Glomerular visceral epithelial cell (primary cell): ENCODE measurements around the gene KIZ.

Source experiments
- DNase-seq: peaks from one replicate; pipeline ENCODE4 v3.0.0-alpha.2; 2016; ENCODE audit errors: extremely low spot score

Gene KIZ

DNA sequence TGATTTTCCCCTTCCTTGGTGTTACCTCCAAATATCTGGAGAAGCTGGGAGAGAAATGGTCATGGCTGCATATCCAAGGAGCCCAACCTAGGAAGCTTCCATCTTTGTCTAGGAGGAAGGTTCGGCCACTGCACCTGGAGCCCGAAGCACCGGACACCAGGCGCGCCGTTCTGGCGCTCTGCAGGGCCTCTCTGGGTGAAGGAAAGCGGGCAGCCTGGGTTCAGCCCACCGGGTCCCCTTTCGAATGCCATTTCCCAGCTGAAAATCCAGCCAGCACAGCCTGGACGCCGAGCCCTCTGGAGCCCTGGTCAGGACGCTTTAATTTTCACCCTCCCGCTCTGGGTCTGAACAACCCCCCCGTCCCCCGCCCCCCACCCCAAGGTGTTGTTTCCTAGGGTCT is 21.0 kb upstream of the KIZ start:
- DNase-seq = no peak

DNA sequence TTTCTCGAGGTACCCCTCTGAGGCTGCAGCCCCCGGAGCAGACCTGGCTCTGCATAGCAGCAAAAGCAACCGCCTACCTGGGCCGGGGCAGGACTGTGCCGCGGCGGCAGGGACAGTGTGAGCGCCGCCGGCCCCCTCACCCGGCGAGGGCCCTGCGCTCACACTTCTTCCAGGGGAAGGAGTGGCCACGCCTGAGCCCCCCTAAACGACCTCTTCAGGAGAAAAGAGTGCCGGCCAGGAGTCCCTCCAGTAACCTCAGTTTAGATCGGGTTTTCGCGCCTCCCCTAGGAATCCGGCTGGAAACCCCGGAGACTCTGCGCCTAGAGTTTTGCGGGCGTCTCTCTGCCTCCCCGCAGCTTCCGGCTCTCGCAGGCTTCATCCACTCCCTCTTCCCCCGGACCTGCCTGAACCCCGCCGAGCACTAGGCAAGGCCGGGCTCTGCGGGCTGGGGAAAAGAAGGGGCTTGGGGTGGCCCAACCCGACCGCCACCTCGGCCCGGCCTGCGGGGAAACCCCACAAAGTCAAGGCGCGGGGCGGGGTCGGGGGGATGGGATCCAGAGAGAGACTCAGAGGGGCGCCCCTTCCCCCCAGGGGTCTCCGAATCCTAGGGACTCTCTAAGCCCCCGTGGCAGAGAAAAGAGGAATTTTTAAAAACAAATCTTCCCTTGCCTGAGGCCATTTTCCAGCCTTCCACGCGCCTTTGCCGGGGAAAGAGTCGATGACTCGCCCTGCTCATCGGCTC is 20.3 kb upstream of the KIZ start:
- no peak for DNase-seq

DNA sequence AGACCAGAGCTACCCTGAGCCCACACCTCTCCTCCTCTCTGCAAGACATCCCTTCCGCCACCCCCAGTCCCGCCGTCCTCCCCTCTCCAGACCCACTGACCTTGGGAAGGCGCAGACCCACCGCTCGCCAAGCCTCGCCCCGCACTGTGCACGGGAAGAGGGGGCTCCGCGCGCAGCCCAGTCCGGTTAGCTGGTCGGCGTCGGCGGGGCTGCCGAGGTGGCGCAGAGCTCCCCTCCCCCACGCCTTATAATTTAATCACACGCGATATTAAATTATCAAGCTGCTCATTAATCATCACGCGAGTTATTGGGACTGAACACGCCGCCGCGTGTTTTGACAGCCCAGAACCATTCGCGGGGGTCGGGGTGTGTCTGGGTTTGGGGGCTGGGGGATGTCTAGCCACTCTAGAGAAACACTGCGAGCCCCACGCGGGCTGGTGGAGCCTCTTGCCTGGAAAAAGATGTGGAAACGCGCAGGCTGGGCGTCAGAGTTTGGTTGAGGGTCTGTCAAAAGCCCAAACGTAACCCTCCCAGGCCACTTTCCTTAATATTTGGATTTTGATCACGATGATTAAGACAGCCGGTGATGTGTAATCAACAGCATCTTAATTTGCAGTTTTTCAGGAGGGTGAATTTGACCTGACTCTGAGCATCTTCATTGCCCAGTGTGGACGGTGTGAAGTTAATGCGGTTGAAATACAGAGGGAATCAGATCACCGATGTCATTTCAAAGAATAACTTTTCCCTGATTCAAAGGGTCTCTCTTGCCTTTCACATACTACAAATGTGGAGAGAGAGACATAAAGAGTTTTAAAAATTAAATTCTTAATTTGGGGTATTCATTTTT is 19.5 kb upstream of the KIZ start, which contains the start of gene LINC00237:
TSS of gene LINC00237 (minus strand) at position 188 of the 847 bp plus-strand sequence.
- DNase-seq = no peak

DNA sequence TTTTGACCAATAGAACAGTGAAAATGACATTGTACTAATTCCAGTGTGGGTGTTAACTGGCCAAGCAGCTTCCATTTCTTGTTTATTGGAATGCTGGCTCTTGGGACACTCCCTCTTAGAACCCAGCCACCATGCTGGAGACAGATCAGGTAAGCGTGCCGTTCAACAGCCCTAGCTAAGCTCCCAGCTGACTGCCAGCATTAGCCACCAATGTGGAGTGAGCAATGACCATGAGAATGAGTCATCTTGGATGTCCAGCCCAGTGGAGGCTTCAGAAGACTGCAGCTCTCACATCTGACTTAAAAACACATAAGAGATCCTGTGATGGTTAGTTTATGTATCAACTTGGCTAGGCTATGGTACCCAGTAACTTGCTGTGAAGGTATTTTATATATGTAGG is 16.7 kb upstream of the KIZ start:
- no peak for DNase-seq

DNA sequence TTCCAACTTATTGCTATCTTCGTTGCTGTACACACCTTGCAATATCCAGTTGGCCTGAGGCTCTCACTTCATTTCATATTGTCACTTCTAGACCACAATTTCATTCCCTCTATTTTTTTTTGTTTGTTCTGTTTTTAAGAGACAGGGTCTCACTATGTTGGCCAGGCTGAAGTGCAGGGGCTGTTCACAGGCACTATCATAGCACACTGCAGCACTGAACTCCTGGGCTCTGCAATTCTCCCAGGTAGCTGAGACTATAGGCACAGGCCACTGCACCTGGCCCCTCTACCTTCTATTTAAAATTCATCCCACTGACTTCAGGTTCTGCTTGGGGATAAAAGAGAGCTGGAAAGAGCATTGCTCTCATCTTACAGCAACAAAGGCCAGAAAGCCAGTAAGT is 15.1 kb upstream of the KIZ start:
- DNase-seq = no peak

DNA sequence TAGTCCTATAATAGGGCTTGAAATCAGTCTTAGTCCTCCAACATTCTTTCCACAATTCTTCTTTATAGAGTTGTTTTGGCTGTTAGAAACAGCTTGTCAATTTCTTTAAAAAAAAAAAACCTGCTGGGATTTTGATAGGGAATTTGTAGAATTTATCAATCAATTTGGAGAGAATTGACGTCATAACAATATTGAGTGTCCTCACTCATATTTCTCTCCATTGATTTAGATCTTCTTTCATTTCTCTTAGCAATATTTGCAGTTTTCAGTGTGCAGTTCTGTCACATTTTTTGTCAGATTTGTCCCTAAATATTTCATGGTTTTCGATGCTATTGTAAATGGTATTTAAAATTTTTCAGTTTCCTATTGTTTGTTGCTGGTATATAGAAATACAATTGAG is 14.5 kb upstream of the KIZ start:
- no peak for DNase-seq

DNA sequence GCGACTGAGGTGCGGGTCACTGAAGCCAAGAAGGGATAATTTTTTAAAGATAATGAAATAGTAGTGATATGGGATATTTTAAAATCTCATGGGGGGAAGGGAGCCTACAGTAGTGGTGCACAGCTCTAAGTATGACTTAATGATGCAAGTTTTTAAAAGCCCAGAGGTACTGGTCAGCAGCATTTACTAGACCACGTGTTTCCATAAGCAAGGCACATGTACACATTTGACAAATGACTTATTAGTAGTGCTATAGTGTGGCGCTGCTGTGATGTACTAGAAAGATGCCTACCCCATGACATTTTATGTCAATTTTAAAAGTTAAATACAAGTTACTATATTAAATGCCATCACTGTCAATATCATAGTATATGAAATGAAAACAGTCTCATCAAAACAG is 12.2 kb upstream of the KIZ start:
- DNase-seq = no peak

DNA sequence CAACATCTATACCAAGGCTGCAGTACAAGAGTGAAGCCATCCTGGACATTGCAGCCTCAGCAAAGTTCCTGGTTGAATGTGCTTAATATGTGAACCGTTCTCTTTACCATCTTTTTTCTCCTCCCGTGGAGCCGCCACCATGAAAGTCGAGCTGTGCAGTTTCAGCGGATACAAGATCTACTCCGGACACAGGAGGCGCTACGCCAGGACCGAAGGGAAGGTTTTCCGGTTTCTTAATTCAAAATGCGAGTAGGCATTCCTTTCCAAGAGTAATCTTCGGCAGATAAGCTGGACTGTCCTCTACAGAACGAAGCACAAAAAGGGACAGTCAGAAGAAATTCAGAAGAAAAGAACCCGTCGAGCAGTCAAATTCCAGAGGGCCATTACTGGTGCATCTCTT is 11.3 kb upstream of the KIZ start:
- no peak for DNase-seq

DNA sequence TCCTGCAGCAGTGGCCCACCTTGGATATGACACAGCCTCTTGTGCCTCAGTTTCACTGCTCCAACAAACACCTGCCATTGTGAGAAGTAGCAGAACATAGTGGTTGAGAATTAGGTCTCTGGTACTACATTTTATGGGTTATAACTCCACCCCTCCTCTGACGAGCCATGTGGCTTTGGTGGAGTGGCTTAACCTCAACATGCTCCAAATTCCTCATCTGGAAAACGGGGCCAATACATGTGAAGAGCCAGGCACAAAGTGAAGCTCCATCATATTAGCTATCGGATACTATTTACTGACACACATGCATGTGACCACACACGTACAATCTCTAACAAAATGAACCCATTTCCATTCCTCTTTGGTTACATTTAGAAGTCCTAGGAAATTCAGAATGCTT is 8.4 kb upstream of the KIZ start:
- no peak for DNase-seq

DNA sequence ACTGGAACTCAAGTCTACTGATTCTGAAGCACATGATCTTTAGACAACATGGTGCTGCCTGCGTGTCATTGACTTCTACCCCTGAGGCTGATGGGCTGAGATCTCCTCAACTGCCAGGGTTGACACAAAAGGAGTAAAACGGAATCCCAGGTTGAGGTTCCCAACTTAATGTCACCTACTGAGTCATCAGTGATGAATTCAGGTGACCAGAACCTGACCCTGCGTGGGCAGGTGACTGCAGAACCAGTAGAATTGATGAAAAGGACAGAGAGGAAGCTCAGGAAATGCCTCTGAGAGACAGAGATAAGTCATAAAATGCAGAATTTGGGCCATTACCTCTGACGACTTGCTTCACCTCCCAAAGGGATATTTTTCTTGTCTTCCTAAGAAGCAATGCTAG is 7.7 kb upstream of the KIZ start:
- DNase-seq = no peak

DNA sequence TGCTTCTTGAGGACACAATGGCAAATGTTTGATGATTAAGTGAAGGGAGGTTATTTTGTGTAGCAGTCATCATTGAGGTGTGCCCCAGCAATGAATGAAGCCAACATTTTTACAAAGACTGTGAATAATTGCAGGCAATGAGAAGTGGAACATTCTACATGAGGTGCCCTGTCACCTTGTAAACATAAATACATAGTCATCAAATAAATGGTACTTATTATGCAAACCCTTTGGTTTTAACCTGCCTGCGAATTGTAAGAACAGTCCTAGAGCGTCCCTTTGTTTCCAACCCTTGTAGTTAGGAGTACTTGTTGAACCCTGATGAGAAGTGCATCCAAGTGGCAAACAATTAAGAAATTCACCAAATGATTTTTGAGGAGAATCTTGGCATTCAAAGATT is 7.1 kb upstream of the KIZ start:
- no peak for DNase-seq

DNA sequence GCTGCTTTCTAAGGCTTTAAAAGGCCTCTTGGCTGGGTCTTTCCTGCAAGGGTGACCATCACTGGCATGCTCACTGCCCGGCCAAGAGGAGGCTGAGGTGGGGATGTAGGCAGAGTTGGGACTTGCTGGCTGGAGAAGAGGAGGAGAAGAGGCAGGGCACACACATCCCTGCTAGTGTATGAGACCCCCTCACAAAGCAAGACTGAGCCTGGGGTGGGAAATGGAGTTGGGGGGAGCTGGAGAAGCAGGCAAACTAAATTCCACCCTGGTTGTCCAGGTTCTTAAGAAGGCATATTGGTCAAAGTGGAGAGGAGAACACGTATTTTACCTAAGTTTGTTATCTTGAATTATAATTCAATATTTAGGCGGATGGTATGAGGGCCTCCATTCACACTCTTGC is 1.7 kb upstream of the KIZ start:
- DNase-seq = no peak

DNA sequence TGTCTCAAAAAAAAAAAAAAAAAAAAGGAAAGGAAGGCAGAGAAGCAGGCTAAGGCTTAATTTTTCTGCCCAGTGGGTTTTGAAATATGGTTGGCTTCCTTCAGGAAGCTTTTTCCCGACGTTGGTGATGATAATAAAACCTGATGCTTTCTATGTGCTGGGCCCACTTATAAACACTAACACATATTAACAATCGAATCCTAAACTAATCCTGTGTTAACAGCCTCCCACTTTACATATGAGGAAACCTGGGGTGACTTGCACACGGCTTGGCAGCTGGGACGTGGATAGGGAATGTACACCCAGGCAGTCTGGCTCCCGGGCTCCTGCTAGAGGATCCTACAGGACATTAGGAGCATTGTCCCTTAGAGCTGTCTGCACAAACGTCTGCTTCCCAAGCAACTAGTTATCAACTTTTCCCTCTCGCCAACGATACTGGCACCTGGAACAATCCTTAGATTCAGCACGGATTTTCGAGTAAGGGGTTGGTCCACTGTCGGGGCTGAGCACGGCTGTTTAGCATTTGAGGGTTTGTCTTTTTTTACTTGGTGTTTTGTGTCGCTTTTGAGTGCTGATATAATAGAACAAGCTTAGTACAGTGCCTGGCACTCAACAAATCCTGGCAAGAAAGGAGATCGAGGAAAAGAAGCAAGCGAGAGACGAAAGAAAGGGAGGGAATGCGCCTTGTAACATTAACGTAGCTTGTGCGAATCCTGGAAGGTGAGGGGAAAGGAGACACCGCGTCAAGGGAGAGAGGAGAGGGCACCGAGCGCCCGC is 622 bp upstream of the KIZ start:
- peak; percentile 56 for DNase-seq

DNA sequence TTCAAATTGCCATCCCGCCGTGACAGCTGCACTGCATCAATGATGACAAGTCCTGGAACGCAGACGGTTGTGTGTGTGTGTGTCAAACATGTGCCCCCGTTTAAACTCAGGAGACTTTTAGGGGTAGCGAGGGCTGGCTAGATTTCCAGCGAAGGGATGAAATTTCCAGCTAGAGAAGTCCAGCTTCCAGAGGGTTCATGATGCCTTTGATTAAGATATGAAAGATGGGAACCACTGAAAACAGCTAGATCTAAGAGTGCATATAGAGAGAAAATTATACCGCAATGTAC is 644 bp downstream of the KIZ start:
- DNase-seq = no peak

DNA sequence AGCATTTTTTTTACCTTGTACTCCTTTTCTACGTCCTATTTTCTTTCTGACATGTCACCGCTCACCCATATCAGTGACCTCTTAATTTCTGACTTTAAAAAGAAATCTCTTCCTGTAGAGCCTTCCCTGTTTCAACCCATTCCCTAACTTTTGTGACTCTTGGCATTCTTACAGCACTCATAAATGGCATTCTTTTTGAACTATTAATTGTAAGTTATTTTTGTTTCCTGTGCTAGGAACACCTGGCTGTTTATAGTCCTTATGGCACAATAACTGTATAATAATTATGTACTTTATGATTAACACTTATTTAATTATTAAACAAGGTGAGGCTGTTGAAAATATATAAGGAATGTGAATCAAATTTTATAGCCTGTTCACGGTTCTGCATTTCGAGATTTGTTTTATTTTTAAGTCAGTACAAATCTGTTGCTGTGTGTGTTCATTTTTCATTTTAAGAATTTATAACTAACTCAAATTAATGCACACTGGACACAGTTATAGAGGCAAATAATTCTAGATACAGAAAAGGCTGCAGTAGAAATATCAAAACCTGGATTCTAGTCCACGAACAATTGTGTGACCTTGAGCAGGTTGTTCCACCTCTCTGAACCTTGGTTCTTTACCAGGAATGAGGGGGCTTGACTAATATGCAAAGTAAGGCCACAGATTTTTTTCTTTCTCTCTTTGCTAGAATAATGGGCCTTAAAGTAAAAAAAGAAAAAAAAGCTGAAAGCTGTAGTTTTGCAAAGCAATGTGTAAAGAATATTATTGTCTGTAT is 1.5 kb downstream of the KIZ start:
- no peak for DNase-seq

DNA sequence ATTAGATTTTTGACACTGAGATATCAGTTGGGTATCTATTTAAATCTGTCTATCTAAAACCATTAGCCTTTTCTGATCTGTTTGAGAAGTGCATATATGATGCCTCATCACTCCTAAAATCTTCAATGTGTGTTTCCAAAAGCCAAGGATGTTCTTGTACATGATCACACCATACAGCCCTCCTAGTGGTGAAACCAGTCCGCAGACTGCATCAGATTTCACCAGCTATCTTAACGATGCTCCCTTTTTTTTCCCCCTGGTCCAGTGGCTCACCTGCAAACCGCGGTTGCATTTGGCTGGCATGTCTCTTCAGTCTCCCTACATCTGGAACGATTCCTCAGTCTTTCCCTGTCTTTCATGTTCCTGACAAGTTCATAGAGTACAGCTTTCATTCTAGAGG is 4.0 kb downstream of the KIZ start:
- no peak for DNase-seq

DNA sequence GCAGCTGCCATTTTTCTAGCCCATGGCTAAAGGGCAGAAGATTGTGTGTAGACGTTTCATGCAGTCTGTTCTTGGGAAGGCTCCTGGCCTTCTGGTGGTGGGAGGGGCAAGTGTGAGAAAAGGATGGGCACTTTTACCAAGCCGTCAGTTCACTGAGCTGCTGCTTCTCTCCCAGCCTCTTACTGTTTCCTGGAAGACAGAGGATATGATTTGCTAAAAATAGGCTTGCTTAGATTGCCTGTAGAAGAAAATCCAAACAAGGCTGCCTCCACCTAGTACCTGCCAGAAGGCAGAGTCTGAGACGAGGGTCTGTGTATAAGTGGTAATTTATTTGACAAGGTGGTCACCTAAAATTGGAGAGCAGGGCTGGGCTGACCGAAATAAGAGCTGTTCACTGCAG is 7.5 kb downstream of the KIZ start:
- DNase-seq = no peak

DNA sequence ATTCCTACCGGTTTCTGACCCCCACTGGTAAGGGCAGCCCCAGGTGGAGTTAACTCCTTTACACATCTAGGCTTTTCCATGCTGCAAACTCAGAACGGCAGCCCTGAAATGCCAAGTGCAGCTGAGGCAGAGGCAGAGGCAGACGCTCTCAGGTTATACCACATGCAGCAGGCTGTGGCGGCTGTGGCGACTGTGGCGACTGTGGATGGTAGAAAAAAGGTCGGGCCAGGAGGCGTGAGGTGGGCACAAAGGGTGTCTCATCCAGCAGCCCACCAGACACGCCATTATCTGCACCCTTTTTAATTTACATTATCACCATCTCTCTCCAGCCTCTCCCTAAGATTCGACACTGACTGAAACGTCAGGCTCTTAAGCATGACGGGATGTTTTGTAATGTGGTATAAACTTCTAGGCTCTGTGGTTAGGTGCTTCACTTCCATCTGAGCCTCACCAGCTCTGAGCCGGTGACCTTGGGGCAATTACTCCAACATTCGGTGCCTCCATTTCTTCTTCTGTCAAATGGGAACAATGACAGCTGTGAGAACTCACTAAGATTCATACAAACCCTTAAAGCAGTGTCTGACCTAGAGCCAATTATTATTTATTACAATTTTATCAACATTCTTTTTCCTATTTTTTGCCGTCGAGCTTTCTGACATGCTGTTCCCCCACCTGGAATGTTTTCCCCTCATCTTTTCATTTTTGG is 8.2 kb downstream of the KIZ start:
- DNase-seq = no peak

DNA sequence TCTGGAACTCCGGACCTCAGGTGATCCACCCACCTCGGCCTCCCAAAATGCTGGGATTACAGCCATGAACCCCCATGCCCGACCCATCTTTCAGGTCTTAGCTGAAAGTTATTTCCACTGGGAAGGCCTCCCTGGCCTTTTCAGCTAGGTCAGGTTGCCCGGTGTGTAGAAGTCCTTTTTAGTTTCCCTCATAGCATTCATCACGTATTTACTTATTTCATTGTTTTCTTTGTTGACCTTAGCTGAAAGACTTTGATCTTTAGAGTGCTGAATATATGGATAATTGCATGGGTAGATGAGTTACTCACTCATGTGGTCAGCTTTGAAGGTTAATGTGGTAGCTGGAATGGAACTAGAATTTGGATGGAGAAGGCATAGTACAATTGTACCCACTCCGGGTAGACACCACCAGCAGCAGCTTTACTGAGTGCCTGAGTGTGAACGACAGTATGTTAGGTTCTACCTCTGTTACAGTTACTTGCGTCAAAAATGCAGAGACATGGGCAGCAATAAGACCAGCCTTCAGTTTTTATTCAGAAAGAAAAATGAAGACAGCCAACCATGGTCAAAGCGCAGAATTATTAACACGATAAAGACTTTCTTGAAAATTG is 9.1 kb downstream of the KIZ start:
- DNase-seq = no peak

DNA sequence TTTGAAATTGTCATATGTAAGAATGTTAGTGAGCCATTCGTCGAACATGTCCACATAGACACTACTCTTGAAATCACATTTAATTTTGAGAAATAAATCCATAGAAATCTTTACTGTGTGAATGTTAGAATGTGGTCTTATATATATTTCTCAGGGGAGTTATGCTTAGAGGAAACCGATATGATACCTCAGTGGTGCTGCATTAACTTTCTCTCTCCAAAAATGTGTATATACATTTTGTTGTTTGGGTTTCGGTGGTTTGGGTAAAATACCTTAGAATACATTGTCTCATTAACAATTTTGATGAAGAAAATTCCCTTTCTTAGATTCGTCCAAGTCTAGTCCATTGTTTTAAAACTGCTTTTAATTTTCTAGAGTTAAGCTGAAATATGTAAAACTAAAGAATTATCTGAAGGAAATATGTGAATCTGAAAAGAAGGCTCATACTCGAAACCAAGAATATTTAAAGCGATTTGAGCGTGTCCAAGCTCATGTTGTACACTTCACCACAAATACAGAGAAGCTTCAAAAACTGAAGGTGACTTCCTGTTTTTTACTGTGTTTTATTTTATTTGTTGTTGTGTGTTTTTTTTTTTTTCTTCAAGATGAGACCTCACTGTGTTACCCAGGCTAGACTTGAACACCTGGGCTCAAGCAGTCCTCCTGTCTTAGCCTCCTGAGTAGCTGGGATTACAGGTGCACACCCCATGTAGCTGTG is 10.3 kb downstream of the KIZ start:
- no peak for DNase-seq
